ENCODE measurements around the gene BTG1. TPM values are rescaled to one million over a fixed set of nuclear protein-coding genes. Genes with fewer than 3 reads are reported as not detected.

Gene BTG1
- total RNA-seq, 1 donor from 2014 or later = 159 TPM

DNA sequence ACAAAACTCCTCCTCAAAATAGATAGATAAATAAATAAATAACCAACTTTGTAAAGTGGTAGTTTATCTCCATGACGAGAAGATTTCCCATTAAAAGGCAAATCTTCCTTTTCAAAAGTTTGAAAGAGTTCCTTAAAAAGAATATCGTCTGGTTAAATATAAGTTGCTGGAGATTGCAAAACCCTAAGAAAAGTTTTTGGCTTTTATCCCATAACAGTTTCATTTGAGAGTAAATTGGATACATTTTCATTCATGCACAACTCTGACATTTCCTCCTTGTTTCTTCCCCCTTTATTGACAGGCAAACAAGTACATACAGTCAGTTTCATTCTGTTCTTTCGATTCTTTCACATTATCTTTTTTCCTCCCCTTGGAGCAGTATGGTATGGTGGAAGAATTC, 45.4 kb upstream of the BTG1 start:
- Histone ChIP-seq H3K27ac (no peak overlapping the region), H3K27me3 (ENCODE audit: low read depth) (no peaks in the 10 kb centered on the region), H3K36me3 (no peaks in the 10 kb centered on the region), H3K4me3 (no peak overlapping the region), H3K4me1 (no peaks in the 10 kb centered on the region), H3K9me3 (no peaks in the 10 kb centered on the region)
- intact Hi-C loops (cut with DNase I) = no loop called here
- DNase-seq (no peak), ATAC-seq (no peak)
- TF ChIP-seq, protein P1, sequence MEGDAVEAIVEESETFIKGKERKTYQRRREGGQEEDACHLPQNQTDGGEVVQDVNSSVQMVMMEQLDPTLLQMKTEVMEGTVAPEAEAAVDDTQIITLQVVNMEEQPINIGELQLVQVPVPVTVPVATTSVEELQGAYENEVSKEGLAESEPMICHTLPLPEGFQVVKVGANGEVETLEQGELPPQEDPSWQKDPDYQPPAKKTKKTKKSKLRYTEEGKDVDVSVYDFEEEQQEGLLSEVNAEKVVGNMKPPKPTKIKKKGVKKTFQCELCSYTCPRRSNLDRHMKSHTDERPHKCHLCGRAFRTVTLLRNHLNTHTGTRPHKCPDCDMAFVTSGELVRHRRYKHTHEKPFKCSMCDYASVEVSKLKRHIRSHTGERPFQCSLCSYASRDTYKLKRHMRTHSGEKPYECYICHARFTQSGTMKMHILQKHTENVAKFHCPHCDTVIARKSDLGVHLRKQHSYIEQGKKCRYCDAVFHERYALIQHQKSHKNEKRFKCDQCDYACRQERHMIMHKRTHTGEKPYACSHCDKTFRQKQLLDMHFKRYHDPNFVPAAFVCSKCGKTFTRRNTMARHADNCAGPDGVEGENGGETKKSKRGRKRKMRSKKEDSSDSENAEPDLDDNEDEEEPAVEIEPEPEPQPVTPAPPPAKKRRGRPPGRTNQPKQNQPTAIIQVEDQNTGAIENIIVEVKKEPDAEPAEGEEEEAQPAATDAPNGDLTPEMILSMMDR (IDR thresholded peaks at IDR 0.05) = no peak

DNA sequence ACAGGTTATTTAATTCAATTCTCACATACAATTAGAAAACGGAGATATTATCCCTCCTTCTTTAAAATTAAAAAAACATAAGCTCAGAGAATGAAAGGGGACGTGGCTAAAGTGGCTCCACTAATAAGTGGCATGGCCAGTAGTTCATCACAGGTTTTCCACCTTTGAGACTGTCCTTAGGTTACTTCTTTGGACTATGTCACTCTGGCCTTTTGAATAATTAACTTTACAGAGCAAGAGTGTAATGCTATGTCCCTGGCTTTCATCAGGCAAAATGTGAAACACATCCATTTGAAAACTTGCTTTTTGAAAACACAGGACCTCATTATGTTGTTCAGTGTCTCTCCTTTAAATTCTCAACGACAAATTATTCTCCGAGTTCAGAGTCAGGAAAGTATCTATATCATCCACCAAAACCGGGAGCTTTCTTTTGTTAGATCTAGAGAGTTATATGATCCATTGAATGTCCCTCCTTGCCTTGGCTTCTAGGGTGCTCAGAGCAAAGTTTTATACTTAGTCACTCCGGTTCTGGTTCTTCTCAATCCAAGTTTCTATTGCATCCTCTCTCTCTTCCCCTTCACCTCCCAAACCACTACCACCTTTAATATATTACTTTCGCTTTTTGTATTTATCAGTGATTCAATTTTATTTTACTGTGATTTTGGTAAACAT, 43.0 kb upstream of the BTG1 start:
- H3K36me3 ChIP-seq = no peaks in the 10 kb centered on the region
- no peaks in the 10 kb centered on the region for H3K27me3 ChIP-seq (ENCODE audit: low read depth)
- no peak for ATAC-seq
- H3K4me1 ChIP-seq = no peaks in the 10 kb centered on the region
- H3K9me3 ChIP-seq = no peaks in the 10 kb centered on the region
- TF ChIP-seq, protein P1 (IDR thresholded peaks at IDR 0.05) = no peak
- no peak overlapping the region for H3K27ac ChIP-seq
- no peak for DNase-seq
- no peak overlapping the region for H3K4me3 ChIP-seq
- intact Hi-C loops (cut with DNase I) = no loop called here

DNA sequence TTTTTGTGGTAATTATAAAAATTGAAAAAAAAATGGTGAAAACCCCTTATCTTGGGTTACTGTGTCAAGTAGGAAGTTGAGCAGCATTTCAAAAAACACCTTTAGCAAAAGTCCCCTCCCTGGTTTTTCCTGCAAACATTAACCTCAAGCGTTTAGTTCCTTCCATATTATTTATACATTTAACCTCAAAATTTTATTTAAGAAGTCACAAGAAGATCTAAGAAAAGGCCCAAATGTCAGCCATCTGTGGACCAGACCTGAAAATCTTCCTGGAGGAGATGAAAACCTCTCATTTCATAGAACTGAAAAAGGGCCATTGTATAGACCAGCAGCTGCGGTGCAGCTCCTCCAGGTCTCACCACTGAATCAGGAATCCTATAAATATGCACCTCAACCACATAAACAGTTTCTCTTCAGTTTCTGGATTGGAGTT, 40.4 kb upstream of the BTG1 start:
- ATAC-seq = no peak
- Histone ChIP-seq H3K27ac (no peak overlapping the region), H3K4me3 (no peak overlapping the region), H3K36me3 (no peaks in the 10 kb centered on the region), H3K4me1 (no peaks in the 10 kb centered on the region), H3K27me3 (ENCODE audit: low read depth) (no peaks in the 10 kb centered on the region), H3K9me3 (no peaks in the 10 kb centered on the region)
- DNase-seq = no peak
- intact Hi-C loops (cut with DNase I) = no loop called here
- TF ChIP-seq, protein P1 (IDR thresholded peaks at IDR 0.05) = no peak

DNA sequence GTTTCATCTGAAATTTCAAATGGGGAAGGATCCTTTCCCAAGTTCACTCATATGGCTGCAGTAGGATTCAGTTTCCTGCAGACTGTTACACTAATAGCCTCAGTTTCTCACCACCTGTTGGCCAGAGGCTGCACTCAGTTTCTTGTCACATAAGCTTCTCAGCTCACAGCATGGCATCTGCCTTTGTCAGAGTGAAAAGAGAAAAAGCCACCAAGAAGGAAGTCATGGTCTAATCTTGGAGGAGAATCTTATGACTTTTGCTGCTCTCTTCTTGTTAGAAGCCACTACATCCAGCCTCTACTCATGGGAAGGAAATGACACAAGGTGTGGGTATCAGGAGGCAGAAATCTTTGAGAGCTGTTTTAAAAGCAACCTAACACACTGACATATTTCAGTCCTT, 39.4 kb upstream of the BTG1 start:
- DNase-seq (no peak), ATAC-seq (no peak)
- no peaks in the 10 kb centered on the region for H3K4me1 ChIP-seq
- no peak overlapping the region for H3K27ac ChIP-seq
- no peaks in the 10 kb centered on the region for H3K27me3 ChIP-seq (ENCODE audit: low read depth)
- H3K9me3 ChIP-seq = no peaks in the 10 kb centered on the region
- intact Hi-C loops (cut with DNase I) = no loop called here
- H3K36me3 ChIP-seq = no peaks in the 10 kb centered on the region
- no peak overlapping the region for H3K4me3 ChIP-seq
- TF ChIP-seq, protein P1 (IDR thresholded peaks at IDR 0.05) = no peak

DNA sequence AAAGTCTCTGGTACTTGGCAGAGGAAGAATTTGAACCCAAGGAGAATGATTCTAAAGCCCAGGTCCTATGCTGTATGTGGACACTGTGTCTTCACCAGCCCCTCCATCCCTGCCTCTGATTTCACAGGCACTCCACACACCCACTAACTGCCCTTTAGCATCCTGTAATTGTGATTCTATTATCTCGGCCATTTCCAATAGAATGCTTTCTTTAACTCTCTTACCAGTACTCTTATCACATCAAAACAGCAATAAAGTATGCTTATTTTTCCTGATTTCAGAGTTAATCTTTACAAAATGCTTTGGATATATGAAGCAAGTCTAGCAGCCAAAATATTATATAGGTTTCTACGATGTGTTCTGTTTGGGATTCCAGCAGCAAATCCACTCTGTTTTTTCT, 37.9 kb upstream of the BTG1 start:
- Histone ChIP-seq H3K27me3 (ENCODE audit: low read depth) (no peaks in the 10 kb centered on the region), H3K36me3 (no peaks in the 10 kb centered on the region), H3K27ac (no peak overlapping the region), H3K9me3 (no peaks in the 10 kb centered on the region), H3K4me3 (no peak overlapping the region), H3K4me1 (no peaks in the 10 kb centered on the region)
- no peak for ATAC-seq
- no peak for DNase-seq
- intact Hi-C loops (cut with DNase I) = no loop called here
- TF ChIP-seq, protein P1 (IDR thresholded peaks at IDR 0.05) = no peak
